Vagina (tissue), 2 donors: ENCODE measurements around the gene AQP7. TPM values are rescaled to one million over a fixed set of nuclear protein-coding genes. Genes with fewer than 3 reads are reported as not detected.
A peak's percentile ranks its signal among the peaks of the same experiment; 100 is the strongest.

Source experiments
- DNase-seq, 2 donors: peaks; one replicate each; pipeline ENCODE4 v3.0.0-alpha.2; 2017; ENCODE audit errors: extremely low spot score in 2 of 2
- H3K27ac ChIP-seq: fragments of 200-600 bp; sonication (generic); one replicate; pipeline ENCODE4 v1.5.1; 2019
- H3K27me3 ChIP-seq: fragments of 200-600 bp; sonication (generic); one replicate; pipeline ENCODE4 v1.5.1; 2019
- H3K36me3 ChIP-seq, 2 donors: fragments of 200-600 bp; sonication (generic); one replicate each; pipeline ENCODE4 v1.5.1; 2017 to 2019
- H3K4me1 ChIP-seq: fragments of 200-600 bp; sonication (generic); one replicate; pipeline ENCODE4 v1.5.1; 2019
- H3K4me3 ChIP-seq, 2 donors: fragments of 200-600 bp; sonication (generic); 1 replicate in 1 of 2; 2 replicates in 1 of 2; pipeline ENCODE4 v1.5.1; 2016 to 2019
- H3K9me3 ChIP-seq: fragments of 200-600 bp; sonication (generic); one replicate; pipeline ENCODE4 v1.5.1; 2019
- CTCF ChIP-seq, 3 experiments: fragments of 450-650 bp in 2 of 3; fragments of 200-600 bp in 1 of 3; sonication (generic) in 1 of 3; IDR thresholded peaks; one replicate each; pipeline ENCODE4 v1.5.1; 2017 to 2019; ENCODE audit warnings: antibody characterized with exemption in 3 of 3, mild to moderate bottlenecking in 2 of 3, moderate library complexity in 2 of 3
- POLR2A ChIP-seq, 2 donors: fragments of 450-650 bp; IDR thresholded peaks; one replicate each; pipeline ENCODE4 v1.6.1; 2017; ENCODE audit warnings: antibody characterized with exemption in 2 of 2, mild to moderate bottlenecking in 2 of 2, moderate library complexity in 2 of 2
- POLR2AphosphoS5 ChIP-seq, 2 donors: sonication (generic); formaldehyde crosslinking; IDR thresholded peaks; one replicate each; pipeline ENCODE4 v1.9.0; 2017; ENCODE audit warnings: antibody characterized with exemption in 2 of 2, mild to moderate bottlenecking in 2 of 2, low read depth in 1 of 2; ENCODE audit not compliant: insufficient read depth in 1 of 2
- intact Hi-C: fragments of 100-400 bp; cut with DNase I; formaldehyde crosslinking; loops from one replicate; pipeline ENCODE4 v1.15.1; 2023
- total RNA-seq: library from RNA; depleted of rRNA; stranded (reverse); fragments of >200 nt; gene quantifications from one replicate; pipeline ENCODE4 v1.2.3, GENCODE V29; 2016

The AQP7 gene
- total RNA-seq, 1 donor from 2014 or later: 6.4 TPM

- H3K4me1 ChIP-seq: peaks cover 27% of the 10 kb centered on the region
- no peaks in the 10 kb centered on the region for H3K9me3 ChIP-seq
- TF ChIP-seq POLR2A (IDR thresholded peaks at IDR 0.05): no peak
- no peak for TF ChIP-seq POLR2AphosphoS5 (IDR thresholded peaks at IDR 0.05; ENCODE audit: insufficient read depth in 1 of 2, low read depth in 1 of 2)
- no peak for TF ChIP-seq CTCF (IDR thresholded peaks at IDR 0.05)
- intact Hi-C loops: no loop called here
- H3K27ac ChIP-seq: peak overlapping the region; percentile 53
- peak overlapping the region; percentile 49 to 55 for H3K4me3 ChIP-seq
- no peak for DNase-seq
- no peaks in the 10 kb centered on the region for H3K27me3 ChIP-seq
- H3K36me3 ChIP-seq: no peaks in the 10 kb centered on the region
Measured at GRCh38 chr9:33446240-33446945, 44.0 kb upstream of the AQP7 start.

- Histone ChIP-seq H3K9me3 (no peaks in the 10 kb centered on the region), H3K27me3 (no peaks in the 10 kb centered on the region), H3K4me1 (peaks cover 27% of the 10 kb centered on the region), H3K4me3 (peak overlapping the region; percentile 49 to 55), H3K27ac (peak overlapping the region; percentile 53), H3K36me3 (no peaks in the 10 kb centered on the region)
- TF ChIP-seq POLR2A (IDR thresholded peaks at IDR 0.05) (no peak), POLR2AphosphoS5 (IDR thresholded peaks at IDR 0.05; ENCODE audit: insufficient read depth in 1 of 2, low read depth in 1 of 2) (no peak), CTCF (IDR thresholded peaks at IDR 0.05) (no peak)
- DNase-seq: no peak
- intact Hi-C loops: no loop called here
Measured at GRCh38 chr9:33445389-33446239, 43.2 kb upstream of the AQP7 start.

GRCh38 chr9:33443464-33444154, 41.2 kb upstream of the AQP7 start:
- TF ChIP-seq POLR2AphosphoS5 (IDR thresholded peaks at IDR 0.05; ENCODE audit: insufficient read depth in 1 of 2, low read depth in 1 of 2) (no peak), POLR2A (IDR thresholded peaks at IDR 0.05) (no peak), CTCF (IDR thresholded peaks at IDR 0.05) (no peak)
- H3K36me3 ChIP-seq: no peaks in the 10 kb centered on the region

GRCh38 chr9:33443047-33443446, 40.7 kb upstream of the AQP7 start:
- TF ChIP-seq POLR2AphosphoS5 (IDR thresholded peaks at IDR 0.05; ENCODE audit: insufficient read depth in 1 of 2, low read depth in 1 of 2): peak in 1 of 2 donors; percentile 21
- TF ChIP-seq POLR2A (IDR thresholded peaks at IDR 0.05): no peak
- Histone ChIP-seq H3K9me3 (no peaks in the 10 kb centered on the region), H3K27ac (peak overlapping the region; percentile 4), H3K36me3 (no peaks in the 10 kb centered on the region), H3K4me1 (peaks cover 25% of the 10 kb centered on the region), H3K27me3 (no peaks in the 10 kb centered on the region), H3K4me3 (no peak overlapping the region)
- no peak for DNase-seq
- intact Hi-C loops: no loop called here

More at GRCh38 chr9:33443464-33444154, 41.2 kb upstream of the AQP7 start:
- H3K4me1 ChIP-seq: peaks cover 31% of the 10 kb centered on the region
- DNase-seq: no peak
- intact Hi-C loops: no loop called here
- H3K27me3 ChIP-seq: no peaks in the 10 kb centered on the region
- H3K4me3 ChIP-seq: peak overlapping the region in 1 of 2 donors; percentile 49
- no peaks in the 10 kb centered on the region for H3K9me3 ChIP-seq
- peak overlapping the region; percentile 6 for H3K27ac ChIP-seq

- Histone ChIP-seq H3K27ac (peak overlapping the region; percentile 48), H3K4me1 (peaks cover 25% of the 10 kb centered on the region)
Measured at GRCh38 chr9:33442125-33442524, 39.8 kb upstream of the AQP7 start.

More at GRCh38 chr9:33442125-33442524, 39.8 kb upstream of the AQP7 start:
- TF ChIP-seq POLR2AphosphoS5 (IDR thresholded peaks at IDR 0.05; ENCODE audit: insufficient read depth in 1 of 2, low read depth in 1 of 2) (no peak), CTCF (IDR thresholded peaks at IDR 0.05) (no peak), POLR2A (IDR thresholded peaks at IDR 0.05) (no peak)
- intact Hi-C loops: no loop called here
- Histone ChIP-seq H3K36me3 (no peaks in the 10 kb centered on the region), H3K27me3 (no peaks in the 10 kb centered on the region), H3K4me3 (no peak overlapping the region), H3K9me3 (no peaks in the 10 kb centered on the region)
- no peak for DNase-seq
